ENCODE results near the gene RALGPS1. TPM values are rescaled to one million over a fixed set of nuclear protein-coding genes. Genes with fewer than 3 reads are reported as not detected.

RALGPS1 gene
- total and polyA plus RNA-seq, 2 of the 13 experiments (the other 11 are each of a cell fraction or from before 2014, with no cell fraction given): 3.7 to 6.5 TPM

DNA sequence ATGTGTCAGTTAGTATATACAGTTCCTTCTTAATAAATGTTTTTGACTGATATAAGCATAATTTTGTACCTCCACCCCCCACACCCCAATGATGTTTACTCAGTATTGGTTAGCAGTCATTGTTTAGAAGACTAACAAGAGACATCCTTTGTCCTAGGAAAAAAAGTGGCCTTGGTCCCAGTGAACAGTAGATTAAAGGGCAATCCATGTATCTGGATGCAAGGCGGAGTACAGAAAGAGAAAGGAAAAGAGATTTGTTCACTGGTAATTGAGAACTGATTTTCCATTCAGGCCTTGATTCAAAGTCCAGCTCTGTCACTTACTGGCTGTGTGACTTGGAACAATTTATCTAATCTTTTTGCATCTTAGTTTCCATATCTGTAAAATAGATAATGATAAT, 4.6 kb downstream of the RALGPS1 start (continued):
- TF ChIP-seq, protein P1, sequence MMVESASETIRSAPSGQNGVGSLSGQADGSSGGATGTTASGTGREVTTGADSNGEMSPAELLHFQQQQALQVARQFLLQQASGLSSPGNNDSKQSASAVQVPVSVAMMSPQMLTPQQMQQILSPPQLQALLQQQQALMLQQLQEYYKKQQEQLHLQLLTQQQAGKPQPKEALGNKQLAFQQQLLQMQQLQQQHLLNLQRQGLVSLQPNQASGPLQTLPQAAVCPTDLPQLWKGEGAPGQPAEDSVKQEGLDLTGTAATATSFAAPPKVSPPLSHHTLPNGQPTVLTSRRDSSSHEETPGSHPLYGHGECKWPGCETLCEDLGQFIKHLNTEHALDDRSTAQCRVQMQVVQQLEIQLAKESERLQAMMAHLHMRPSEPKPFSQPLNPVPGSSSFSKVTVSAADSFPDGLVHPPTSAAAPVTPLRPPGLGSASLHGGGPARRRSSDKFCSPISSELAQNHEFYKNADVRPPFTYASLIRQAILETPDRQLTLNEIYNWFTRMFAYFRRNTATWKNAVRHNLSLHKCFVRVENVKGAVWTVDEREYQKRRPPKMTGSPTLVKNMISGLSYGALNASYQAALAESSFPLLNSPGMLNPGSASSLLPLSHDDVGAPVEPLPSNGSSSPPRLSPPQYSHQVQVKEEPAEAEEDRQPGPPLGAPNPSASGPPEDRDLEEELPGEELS (CRISPR knock-in tag; IDR thresholded peaks at IDR 0.05): 0 out of 2 replicates have a peak, but pooled peaks have one; percentile 29
- TF ChIP-seq SOX6 (IDR thresholded peaks at IDR 0.05) (no peak), SOX6 (CRISPR knock-in tag; IDR thresholded peaks at IDR 0.05) (peak; percentile 98), JDP2 (CRISPR knock-in tag; IDR thresholded peaks at IDR 0.05; ENCODE audit: borderline replicate concordance) (no peak), ZNF552 (CRISPR knock-in tag; IDR thresholded peaks at IDR 0.05; ENCODE audit: borderline replicate concordance) (no peak), ZNF335 (CRISPR knock-in tag; IDR thresholded peaks at IDR 0.05) (no peak), KLF9 (CRISPR knock-in tag; IDR thresholded peaks at IDR 0.05; ENCODE audit: low read depth) (no peak), ZKSCAN5 (CRISPR knock-in tag; IDR thresholded peaks at IDR 0.05) (no peak), FOXM1 (CRISPR knock-in tag; IDR thresholded peaks at IDR 0.05) (no peak), HHEX (CRISPR knock-in tag; IDR thresholded peaks at IDR 0.05) (no peak; the same call in 1 of the 2 replicates), ZNF343 (CRISPR knock-in tag; IDR thresholded peaks at IDR 0.05) (no peak), ZFX (CRISPR knock-in tag; IDR thresholded peaks at IDR 0.05; ENCODE audit: low read depth) (peak; percentile 38; the same call in 1 of the 2 replicates), SRY (CRISPR knock-in tag; IDR thresholded peaks at IDR 0.05) (no peak), ZNF160 (CRISPR knock-in tag; IDR thresholded peaks at IDR 0.05) (no peak), ZBTB20 (CRISPR knock-in tag; IDR thresholded peaks at IDR 0.05; ENCODE audit: borderline replicate concordance, low read depth) (no peak), ZNF780A (CRISPR knock-in tag; IDR thresholded peaks at IDR 0.05) (no peak)
- TF ChIP-seq, protein P2, sequence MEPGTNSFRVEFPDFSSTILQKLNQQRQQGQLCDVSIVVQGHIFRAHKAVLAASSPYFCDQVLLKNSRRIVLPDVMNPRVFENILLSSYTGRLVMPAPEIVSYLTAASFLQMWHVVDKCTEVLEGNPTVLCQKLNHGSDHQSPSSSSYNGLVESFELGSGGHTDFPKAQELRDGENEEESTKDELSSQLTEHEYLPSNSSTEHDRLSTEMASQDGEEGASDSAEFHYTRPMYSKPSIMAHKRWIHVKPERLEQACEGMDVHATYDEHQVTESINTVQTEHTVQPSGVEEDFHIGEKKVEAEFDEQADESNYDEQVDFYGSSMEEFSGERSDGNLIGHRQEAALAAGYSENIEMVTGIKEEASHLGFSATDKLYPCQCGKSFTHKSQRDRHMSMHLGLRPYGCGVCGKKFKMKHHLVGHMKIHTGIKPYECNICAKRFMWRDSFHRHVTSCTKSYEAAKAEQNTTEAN (CRISPR knock-in tag; conservative IDR thresholded peaks at IDR 0.05): no peak
- TF ChIP-seq, protein P3, sequence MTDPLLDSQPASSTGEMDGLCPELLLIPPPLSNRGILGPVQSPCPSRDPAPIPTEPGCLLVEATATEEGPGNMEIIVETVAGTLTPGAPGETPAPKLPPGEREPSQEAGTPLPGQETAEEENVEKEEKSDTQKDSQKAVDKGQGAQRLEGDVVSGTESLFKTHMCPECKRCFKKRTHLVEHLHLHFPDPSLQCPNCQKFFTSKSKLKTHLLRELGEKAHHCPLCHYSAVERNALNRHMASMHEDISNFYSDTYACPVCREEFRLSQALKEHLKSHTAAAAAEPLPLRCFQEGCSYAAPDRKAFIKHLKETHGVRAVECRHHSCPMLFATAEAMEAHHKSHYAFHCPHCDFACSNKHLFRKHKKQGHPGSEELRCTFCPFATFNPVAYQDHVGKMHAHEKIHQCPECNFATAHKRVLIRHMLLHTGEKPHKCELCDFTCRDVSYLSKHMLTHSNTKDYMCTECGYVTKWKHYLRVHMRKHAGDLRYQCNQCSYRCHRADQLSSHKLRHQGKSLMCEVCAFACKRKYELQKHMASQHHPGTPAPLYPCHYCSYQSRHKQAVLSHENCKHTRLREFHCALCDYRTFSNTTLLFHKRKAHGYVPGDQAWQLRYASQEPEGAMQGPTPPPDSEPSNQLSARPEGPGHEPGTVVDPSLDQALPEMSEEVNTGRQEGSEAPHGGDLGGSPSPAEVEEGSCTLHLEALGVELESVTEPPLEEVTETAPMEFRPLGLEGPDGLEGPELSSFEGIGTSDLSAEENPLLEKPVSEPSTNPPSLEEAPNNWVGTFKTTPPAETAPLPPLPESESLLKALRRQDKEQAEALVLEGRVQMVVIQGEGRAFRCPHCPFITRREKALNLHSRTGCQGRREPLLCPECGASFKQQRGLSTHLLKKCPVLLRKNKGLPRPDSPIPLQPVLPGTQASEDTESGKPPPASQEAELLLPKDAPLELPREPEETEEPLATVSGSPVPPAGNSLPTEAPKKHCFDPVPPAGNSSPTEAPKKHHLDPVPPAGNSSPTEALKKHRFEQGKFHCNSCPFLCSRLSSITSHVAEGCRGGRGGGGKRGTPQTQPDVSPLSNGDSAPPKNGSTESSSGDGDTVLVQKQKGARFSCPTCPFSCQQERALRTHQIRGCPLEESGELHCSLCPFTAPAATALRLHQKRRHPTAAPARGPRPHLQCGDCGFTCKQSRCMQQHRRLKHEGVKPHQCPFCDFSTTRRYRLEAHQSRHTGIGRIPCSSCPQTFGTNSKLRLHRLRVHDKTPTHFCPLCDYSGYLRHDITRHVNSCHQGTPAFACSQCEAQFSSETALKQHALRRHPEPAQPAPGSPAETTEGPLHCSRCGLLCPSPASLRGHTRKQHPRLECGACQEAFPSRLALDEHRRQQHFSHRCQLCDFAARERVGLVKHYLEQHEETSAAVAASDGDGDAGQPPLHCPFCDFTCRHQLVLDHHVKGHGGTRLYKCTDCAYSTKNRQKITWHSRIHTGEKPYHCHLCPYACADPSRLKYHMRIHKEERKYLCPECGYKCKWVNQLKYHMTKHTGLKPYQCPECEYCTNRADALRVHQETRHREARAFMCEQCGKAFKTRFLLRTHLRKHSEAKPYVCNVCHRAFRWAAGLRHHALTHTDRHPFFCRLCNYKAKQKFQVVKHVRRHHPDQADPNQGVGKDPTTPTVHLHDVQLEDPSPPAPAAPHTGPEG (CRISPR knock-in tag; IDR thresholded peaks at IDR 0.05): no peak
- TF ChIP-seq, protein P4, sequence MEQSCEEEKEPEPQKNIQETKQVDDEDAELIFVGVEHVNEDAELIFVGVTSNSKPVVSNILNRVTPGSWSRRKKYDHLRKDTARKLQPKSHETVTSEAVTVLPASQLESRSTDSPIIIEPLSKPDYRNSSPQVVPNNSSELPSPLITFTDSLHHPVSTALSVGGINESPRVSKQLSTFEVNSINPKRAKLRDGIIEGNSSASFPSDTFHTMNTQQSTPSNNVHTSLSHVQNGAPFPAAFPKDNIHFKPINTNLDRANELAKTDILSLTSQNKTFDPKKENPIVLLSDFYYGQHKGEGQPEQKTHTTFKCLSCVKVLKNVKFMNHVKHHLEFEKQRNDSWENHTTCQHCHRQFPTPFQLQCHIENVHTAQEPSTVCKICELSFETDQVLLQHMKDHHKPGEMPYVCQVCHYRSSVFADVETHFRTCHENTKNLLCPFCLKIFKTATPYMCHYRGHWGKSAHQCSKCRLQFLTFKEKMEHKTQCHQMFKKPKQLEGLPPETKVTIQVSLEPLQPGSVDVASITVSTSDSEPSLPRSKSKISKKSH (CRISPR knock-in tag; IDR thresholded peaks at IDR 0.05; ENCODE audit: borderline replicate concordance): no peak
- TF ChIP-seq, protein P5, sequence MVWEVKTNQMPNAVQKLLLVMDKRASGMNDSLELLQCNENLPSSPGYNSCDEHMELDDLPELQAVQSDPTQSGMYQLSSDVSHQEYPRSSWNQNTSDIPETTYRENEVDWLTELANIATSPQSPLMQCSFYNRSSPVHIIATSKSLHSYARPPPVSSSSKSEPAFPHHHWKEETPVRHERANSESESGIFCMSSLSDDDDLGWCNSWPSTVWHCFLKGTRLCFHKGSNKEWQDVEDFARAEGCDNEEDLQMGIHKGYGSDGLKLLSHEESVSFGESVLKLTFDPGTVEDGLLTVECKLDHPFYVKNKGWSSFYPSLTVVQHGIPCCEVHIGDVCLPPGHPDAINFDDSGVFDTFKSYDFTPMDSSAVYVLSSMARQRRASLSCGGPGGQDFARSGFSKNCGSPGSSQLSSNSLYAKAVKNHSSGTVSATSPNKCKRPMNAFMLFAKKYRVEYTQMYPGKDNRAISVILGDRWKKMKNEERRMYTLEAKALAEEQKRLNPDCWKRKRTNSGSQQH (CRISPR knock-in tag; IDR thresholded peaks at IDR 0.05; ENCODE audit: low read depth): no peak

Data from HepG2 (cell line).